ENCODE results near the gene MRPL43. TPM values are rescaled to one million over a fixed set of nuclear protein-coding genes. Genes with fewer than 3 reads are reported as not detected.

Gene MRPL43
- total and polyA plus RNA-seq, 10 of the 15 experiments (the other 5 are each of a cell fraction or from before 2014, with no cell fraction given) = 16.6 to 108 (median 65.1) TPM

GRCh38 chr10:100998991-100999741 is 11.9 kb upstream of the MRPL43 start:
- RAD21 ChIA-PET (ENCODE audit: unreplicated experiment) = interaction anchor here (0.6 to 4.6 kb wide), 10 partner anchors 12 to 125 kb away, joined by 3 to 26 read pairs (median 4); partner anchors contain the start of genes KAZALD1, MRPL43 and TWNK
- in situ Hi-C loops (cut with MboI) = no loop called here
- FAIRE-seq = no peak
- no peak for TF ChIP-seq NFIC (IDR thresholded peaks at IDR 0.05; ENCODE audit: low read depth, low read length)
- peak; percentile 51; the same call in 1 of the 2 replicates for TF ChIP-seq NBN (IDR thresholded peaks at IDR 0.05)
- TF ChIP-seq CHD1 (IDR thresholded peaks at IDR 0.05; ENCODE audit: low read depth, low read length) = no peak
- TF ChIP-seq CBFB (IDR thresholded peaks at IDR 0.05; ENCODE audit: low read depth) = no peak
- no peak for TF ChIP-seq ASH2L (IDR thresholded peaks at IDR 0.05; ENCODE audit: borderline replicate concordance, low read depth)
- TF ChIP-seq TBL1XR1 (IDR thresholded peaks at IDR 0.05; ENCODE audit: low read depth, low read length) = no peak
- TF ChIP-seq, protein P1, sequence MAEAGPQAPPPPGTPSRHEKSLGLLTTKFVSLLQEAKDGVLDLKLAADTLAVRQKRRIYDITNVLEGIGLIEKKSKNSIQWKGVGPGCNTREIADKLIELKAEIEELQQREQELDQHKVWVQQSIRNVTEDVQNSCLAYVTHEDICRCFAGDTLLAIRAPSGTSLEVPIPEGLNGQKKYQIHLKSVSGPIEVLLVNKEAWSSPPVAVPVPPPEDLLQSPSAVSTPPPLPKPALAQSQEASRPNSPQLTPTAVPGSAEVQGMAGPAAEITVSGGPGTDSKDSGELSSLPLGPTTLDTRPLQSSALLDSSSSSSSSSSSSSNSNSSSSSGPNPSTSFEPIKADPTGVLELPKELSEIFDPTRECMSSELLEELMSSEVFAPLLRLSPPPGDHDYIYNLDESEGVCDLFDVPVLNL (IDR thresholded peaks at IDR 0.05; ENCODE audit: low read depth, low read length) = no peak
- no peak for TF ChIP-seq RFX5 (IDR thresholded peaks at IDR 0.05; ENCODE audit: low read depth, low read length)
- TF ChIP-seq FOXM1 (IDR thresholded peaks at IDR 0.05; ENCODE audit: low read depth, low read length) = no peak
- no peak for TF ChIP-seq MEF2B (IDR thresholded peaks at IDR 0.05; ENCODE audit: partially characterized antibody, poor library complexity, severe bottlenecking)
- peak; percentile 91 for TF ChIP-seq SMARCA5 (IDR thresholded peaks at IDR 0.05)
- TF ChIP-seq ZZZ3 (IDR thresholded peaks at IDR 0.05; ENCODE audit: control insufficient read depth, insufficient read length, low read depth) = no peak
- peak; percentile 97 for TF ChIP-seq ZNF207 (IDR thresholded peaks at IDR 0.05; ENCODE audit: borderline replicate concordance)
- TF ChIP-seq LARP7 (IDR thresholded peaks at IDR 0.05) = peak; percentile 89
- no peak for TF ChIP-seq KLF5 (IDR thresholded peaks at IDR 0.05; ENCODE audit: partially characterized antibody)
- TF ChIP-seq, protein P2, sequence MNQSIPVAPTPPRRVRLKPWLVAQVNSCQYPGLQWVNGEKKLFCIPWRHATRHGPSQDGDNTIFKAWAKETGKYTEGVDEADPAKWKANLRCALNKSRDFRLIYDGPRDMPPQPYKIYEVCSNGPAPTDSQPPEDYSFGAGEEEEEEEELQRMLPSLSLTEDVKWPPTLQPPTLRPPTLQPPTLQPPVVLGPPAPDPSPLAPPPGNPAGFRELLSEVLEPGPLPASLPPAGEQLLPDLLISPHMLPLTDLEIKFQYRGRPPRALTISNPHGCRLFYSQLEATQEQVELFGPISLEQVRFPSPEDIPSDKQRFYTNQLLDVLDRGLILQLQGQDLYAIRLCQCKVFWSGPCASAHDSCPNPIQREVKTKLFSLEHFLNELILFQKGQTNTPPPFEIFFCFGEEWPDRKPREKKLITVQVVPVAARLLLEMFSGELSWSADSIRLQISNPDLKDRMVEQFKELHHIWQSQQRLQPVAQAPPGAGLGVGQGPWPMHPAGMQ (IDR thresholded peaks at IDR 0.05; ENCODE audit: borderline replicate concordance) = no peak
- no peak for TF ChIP-seq SP1 (IDR thresholded peaks at IDR 0.05; ENCODE audit: low read depth, low read length)
- no peak for TF ChIP-seq USF1 (IDR thresholded peaks at IDR 0.05; ENCODE audit: borderline replicate concordance, extremely low read length, insufficient read depth, low read depth, low read length)
- TF ChIP-seq RAD21 (IDR thresholded peaks at IDR 0.05; ENCODE audit: insufficient read depth, low read depth, low read length) = no peak
- no peak for TF ChIP-seq ZNF384 (IDR thresholded peaks at IDR 0.05; ENCODE audit: borderline replicate concordance, low read depth, low read length)
- no peak for TF ChIP-seq NR2C1 (IDR thresholded peaks at IDR 0.05)

More at GRCh38 chr10:100998991-100999741, 11.9 kb upstream of the MRPL43 start:
- peak overlapping the region; percentile 88 for H3K27ac ChIP-seq (ENCODE audit: control insufficient read depth, insufficient read depth)
- H3K4me3 ChIP-seq = peak overlapping the region; percentile 86
- intact Hi-C loops (cut with micrococcal nuclease; ENCODE audit: unreplicated experiment) = loop anchor here (1.0 to 5.0 kb wide), 3 partner anchors 14 to 87 kb away; partner anchors contain the start of genes KAZALD1 and SLF2
- H3K9me3 ChIP-seq (replicated peaks; ENCODE audit: control insufficient read depth, insufficient read depth, low read length) = no peaks in the 10 kb centered on the region
- ATAC-seq (peak; percentile 75), DNase-seq (ENCODE audit: low read depth, low spot score) (no peak)
- no peaks in the 10 kb centered on the region for H4K20me1 ChIP-seq (ENCODE audit: control insufficient read depth, insufficient read depth)
- H3K27me3 ChIP-seq (replicated peaks in 1 of 2; ENCODE audit: control insufficient read depth in 2 of 2, insufficient read depth in 2 of 2, low read length in 1 of 2) = no peaks in the 10 kb centered on the region
- peak overlapping the region; percentile 99 for H3K4me2 ChIP-seq (ENCODE audit: control insufficient read depth, insufficient read depth)
- peak overlapping the region; percentile 63 for H3K9ac ChIP-seq (ENCODE audit: control insufficient read depth, insufficient read depth, low read length)
- peak overlapping the region; percentile 90 for H2AFZ ChIP-seq (ENCODE audit: control insufficient read depth, low read depth, low read length)
- BruUV-seq (replicated peaks) = no TSS peak
- no peaks in the 10 kb centered on the region; a peak in 2 of 4 replicates for H3K36me3 ChIP-seq (ENCODE audit: control insufficient read depth in 2 of 2, insufficient read depth in 2 of 2, low read length in 1 of 2)
- ChIA-PET CTCF (interaction anchor here (0.8 to 5.7 kb wide), 14 partner anchors 9 to 85 kb away, joined by 3 to 91 read pairs (median 6); partner anchors contain the start of genes KAZALD1, MRPL43, PDZD7 and SFXN3), POLR2A (interaction anchor here (0.6 to 3.8 kb wide), 4 partner anchors 13 to 84 kb away, joined by 3 to 23 read pairs (median 4); partner anchors contain the start of genes KAZALD1, MRPL43 and TWNK), SMC1A (ENCODE audit: uncharacterized antibody, unreplicated experiment) (interaction anchor here (1.4 to 2.0 kb wide), 3 partner anchors 12 to 42 kb away, joined by 4 to 9 read pairs (median 6); no protein-coding TSS in a partner anchor)
- peaks cover 17% of the 10 kb centered on the region for H3K4me1 ChIP-seq (ENCODE audit: control insufficient read depth, insufficient read depth, low read length)
- WGBS (ENCODE audit: insufficient coverage, insufficient replicate concordance, low lambda C conversion rate, missing lambda C conversion rate) = 1% methylated on average over 35 of the region's 83 CpGs
- peaks cover 10% of the 10 kb centered on the region for H3K79me2 ChIP-seq (ENCODE audit: control insufficient read depth, insufficient read depth, low read length)

Data from GM12878 (cell line).